HFF-Myc (cell line): ENCODE measurements around the gene HOXC12.

Experiments used
- DNase-seq: peaks from one replicate; pipeline ENCODE4 v3.0.0-alpha.2; 2011; ENCODE audit warnings: low read depth; ENCODE audit errors: extremely low read depth
- H3K4me3 ChIP-seq: replicated peaks from 2 replicates; pipeline ENCODE4 v1.5.1; 2011; ENCODE audit warnings: low read depth, mild to moderate bottlenecking, control low read depth, low read length
- CTCF ChIP-seq: IDR thresholded peaks from 2 replicates; pipeline ENCODE4 v1.5.1; 2012; ENCODE audit warnings: mild to moderate bottlenecking, low read depth, low read length, control low read depth; ENCODE audit errors: missing control alignments

HOXC12 gene

GRCh38 chr12:53996240-53997203, 41.8 kb downstream of the HOXC12 start:
- no peak for DNase-seq
- no peak for TF ChIP-seq CTCF
- H3K4me3 ChIP-seq, result peak overlapping the region; percentile 34

GRCh38 chr12:53997204-53998109, 42.8 kb downstream of the HOXC12 start:
- TF ChIP-seq CTCF, result no peak
- H3K4me3 ChIP-seq, result no peak overlapping the region
- no peak for DNase-seq

DNA sequence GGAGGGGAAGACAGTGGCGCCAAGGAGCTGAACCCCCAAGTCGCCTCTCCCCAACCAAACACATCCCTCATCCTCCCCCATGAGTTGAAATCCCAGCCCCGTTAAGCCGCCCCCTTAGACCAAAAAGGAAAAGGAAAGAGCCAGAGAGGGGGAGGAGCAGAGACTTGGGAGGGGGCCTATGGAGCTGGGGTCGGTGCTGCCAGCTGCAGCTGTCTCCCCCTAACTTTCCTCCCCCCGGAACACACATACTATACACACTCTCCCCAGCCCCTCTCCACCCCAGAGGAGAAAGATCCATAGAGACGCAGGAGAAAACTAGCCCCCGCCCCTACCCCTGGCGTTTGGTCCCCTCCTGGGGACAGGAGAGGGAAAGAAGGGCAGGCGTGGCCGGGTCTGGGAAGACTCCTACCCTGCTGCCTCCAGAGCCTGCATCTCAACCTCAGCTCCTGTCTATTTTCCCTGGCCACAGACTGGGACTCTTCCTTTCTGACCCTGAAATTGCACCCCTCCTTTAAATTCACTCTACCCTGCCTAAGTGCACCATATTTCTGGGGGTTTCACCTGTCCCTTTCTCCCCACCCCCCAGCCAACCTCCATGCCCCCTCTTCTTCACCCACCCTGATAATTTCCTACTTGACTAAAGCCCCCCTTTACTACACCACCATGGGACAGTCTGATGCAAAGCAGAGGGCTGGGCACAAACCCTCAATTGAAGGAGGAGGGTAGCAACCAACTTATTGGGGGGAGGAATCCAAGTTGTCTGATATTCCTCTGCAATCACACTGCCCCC, 43.6 kb downstream of the HOXC12 start:
- TF ChIP-seq CTCF, result no peak
- H3K4me3 ChIP-seq, result peak overlapping the region; percentile 67; the same call in 1 of the 2 replicates
- no peak for DNase-seq

DNA sequence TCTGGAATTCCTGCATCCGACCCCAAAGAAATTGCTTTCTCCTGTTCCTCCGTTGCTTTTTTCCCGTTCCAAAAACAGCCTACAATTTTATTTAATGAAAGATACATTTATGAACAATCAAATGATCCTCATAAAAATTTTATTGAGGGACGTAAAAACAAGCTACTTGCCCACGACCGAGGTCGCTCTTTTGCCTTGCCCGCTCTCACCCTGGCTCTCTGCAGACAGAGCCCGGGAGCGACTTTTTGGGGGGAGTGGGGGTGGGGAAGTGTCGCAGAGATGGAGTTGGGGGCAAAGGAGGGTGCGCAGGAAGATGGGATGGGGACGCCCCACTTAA, 44.2 kb downstream of the HOXC12 start:
- TF ChIP-seq CTCF, result no peak
- peak overlapping the region; percentile 67 for H3K4me3 ChIP-seq
- DNase-seq, result no peak

DNA sequence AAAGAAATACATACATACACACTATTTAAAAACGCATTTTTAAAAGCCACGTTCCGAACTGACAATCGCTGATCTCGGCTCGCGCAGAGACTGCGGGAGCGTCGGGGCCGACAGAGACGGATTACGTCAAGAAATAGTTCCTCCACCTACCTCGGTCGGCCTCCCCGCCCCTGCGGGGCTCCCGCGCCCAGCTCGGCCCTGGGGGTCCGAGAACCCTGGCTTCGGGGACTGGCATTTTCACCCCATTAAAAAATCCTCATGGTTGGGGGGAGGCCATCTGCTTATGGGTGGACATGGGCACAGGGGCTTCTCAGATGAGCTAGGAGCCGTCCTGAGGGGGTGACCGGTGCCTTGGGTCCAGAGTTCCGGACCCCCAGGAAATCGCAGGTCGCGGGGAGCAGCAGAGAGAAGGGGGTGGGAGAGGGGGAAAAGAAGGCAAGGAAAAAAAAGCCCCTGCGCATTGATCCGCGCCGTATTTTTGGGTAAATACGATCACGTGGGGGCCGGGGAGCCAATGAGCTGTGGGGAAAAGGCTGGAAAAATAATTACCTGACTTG, 44.9 kb downstream of the HOXC12 start:
- peak overlapping the region; percentile 67 for H3K4me3 ChIP-seq
- no peak for TF ChIP-seq CTCF
- DNase-seq, result peak; percentile 42
